B cell (primary cell): ENCODE data around the gene NUDT15.

ENCODE experiments used
- EZH2 ChIP-seq: IDR thresholded peaks from 2 replicates; pipeline ENCODE4 v1.6.1; 2012; ENCODE audit warnings: borderline replicate concordance, low read depth, mild to moderate bottlenecking, moderate library complexity, low read length; ENCODE audit not compliant: insufficient read depth, poor library complexity, severe bottlenecking
- TF ChIP-seq, protein P1 (sequence below): fragments of 200-600 bp; IDR thresholded peaks from one replicate; pipeline ENCODE4 v1.8.0; 2022; ENCODE audit warnings: antibody characterized with exemption, mild to moderate bottlenecking

DNA sequence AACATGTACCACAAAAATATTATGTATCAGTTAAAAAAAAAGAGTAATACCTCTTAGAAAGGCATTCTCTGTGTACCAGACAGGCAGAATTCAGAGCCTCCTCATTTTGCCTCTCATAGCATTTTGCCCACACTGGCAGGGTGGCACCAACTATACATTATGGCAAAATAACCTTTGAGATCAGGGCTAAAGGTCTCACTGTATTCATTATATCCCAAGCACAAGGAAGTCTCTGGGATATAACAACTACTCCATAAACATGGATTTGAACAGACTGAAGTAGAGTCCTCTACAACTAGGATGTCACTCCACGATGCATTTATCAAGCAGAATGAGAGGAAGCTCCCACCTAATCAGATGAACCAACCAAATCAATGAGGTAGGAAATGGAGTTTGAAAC lies 47.1 kb upstream of the NUDT15 start:
- TF ChIP-seq, protein P1, sequence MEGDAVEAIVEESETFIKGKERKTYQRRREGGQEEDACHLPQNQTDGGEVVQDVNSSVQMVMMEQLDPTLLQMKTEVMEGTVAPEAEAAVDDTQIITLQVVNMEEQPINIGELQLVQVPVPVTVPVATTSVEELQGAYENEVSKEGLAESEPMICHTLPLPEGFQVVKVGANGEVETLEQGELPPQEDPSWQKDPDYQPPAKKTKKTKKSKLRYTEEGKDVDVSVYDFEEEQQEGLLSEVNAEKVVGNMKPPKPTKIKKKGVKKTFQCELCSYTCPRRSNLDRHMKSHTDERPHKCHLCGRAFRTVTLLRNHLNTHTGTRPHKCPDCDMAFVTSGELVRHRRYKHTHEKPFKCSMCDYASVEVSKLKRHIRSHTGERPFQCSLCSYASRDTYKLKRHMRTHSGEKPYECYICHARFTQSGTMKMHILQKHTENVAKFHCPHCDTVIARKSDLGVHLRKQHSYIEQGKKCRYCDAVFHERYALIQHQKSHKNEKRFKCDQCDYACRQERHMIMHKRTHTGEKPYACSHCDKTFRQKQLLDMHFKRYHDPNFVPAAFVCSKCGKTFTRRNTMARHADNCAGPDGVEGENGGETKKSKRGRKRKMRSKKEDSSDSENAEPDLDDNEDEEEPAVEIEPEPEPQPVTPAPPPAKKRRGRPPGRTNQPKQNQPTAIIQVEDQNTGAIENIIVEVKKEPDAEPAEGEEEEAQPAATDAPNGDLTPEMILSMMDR, result no peak
- TF ChIP-seq EZH2, result no peak
